Right ventricle myocardium inferior (tissue), 1 donor: Measurements from ENCODE around the gene HIKESHI. TPM values are rescaled to one million over a fixed set of nuclear protein-coding genes. Genes with fewer than 3 reads are reported as not detected.

Experiments used
- ATAC-seq: fragments of 200-7000 bp; cut with Tn5 transposase; one replicate; pipeline ENCODE4 v1.9.1; 2020; ENCODE audit warnings: mild to moderate bottlenecking, moderate library complexity
- DNase-seq: peaks from one replicate; pipeline ENCODE4 v3.0.0; 2021; ENCODE audit errors: missing footprints
- intact Hi-C: fragments of 100-400 bp; cut with DNase I; formaldehyde crosslinking; loops from one replicate; pipeline ENCODE4 v1.11.0; 2022
- total RNA-seq: library from RNA; stranded (reverse); fragmentation: NEBNext Ultra II Directional; extraction: Animal tissue kit (Norgen Biotek cat#: 25700); gene quantifications from one replicate; pipeline ENCODE4 v1.2.1, GENCODE V29; 2021
- donor health status: DM: no; HTN: yes; CAD: no; lungs with severe emphysema.

The HIKESHI gene
- total RNA-seq, 1 donor from 2014 or later, result 51.5 TPM

GRCh38 chr11:86365546-86365945 lies 63.5 kb downstream of the HIKESHI start:
- ATAC-seq (no peak), DNase-seq (no peak)
- intact Hi-C loops, result no loop called here

DNA sequence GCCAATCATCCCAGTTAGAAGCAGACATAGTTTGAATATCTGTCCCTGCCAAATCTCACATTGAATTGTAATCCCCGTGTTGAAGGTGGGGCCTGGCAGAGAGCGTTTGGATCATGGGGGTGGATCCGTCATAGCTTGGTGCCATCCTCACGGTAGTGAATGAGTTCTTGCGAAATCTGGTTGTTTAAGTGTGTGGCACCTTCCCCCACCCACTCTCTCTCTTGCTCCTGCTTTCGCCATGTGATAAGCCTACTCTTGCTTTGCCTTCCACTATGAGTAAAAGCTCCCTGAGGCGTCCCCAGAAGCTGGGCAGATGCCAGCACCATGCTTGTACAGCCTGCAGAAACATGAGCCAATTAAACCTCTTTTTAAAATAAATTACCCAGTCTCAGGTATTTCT lies 67.6 kb downstream of the HIKESHI start:
- DNase-seq (no peak), ATAC-seq (no peak)
- intact Hi-C loops, result no loop called here

- no peak for DNase-seq
- intact Hi-C loops, result no loop called here
- ATAC-seq, result no peak
Measured at GRCh38 chr11:86370171-86370570, 68.1 kb downstream of the HIKESHI start.

- ATAC-seq, result no peak
- DNase-seq, result no peak
- intact Hi-C loops, result no loop called here
Measured at GRCh38 chr11:86370922-86371594, 69.0 kb downstream of the HIKESHI start.

GRCh38 chr11:86372041-86372440 lies 70.0 kb downstream of the HIKESHI start:
- intact Hi-C loops, result no loop called here
- ATAC-seq, result no peak

DNA sequence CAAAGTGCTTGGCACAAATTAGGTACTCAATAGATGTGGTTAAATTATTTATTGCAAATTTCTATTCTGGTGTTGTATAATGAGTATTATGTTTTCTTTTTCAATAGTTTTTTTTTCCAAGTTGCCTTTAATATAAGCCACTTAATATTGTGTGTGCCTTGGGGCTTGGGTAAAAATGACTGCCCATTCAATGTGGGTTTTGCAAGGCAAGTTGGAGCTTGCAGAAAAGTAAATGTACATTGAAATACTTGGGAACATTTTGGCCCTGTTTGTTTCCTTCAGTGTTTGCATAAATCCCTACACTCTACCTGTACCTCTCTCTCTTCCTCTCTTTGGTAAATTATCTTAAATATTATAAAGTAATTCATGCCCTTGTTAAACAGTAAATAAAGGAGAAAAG lies 70.5 kb downstream of the HIKESHI start:
- intact Hi-C loops, result no loop called here
- ATAC-seq, result no peak
- no peak for DNase-seq

More at GRCh38 chr11:86372041-86372440, 70.0 kb downstream of the HIKESHI start:
- no peak for DNase-seq

GRCh38 chr11:86374069-86374468 lies 72.0 kb downstream of the HIKESHI start:
- DNase-seq, result no peak
- no peak for ATAC-seq
- intact Hi-C loops, result no loop called here

DNA sequence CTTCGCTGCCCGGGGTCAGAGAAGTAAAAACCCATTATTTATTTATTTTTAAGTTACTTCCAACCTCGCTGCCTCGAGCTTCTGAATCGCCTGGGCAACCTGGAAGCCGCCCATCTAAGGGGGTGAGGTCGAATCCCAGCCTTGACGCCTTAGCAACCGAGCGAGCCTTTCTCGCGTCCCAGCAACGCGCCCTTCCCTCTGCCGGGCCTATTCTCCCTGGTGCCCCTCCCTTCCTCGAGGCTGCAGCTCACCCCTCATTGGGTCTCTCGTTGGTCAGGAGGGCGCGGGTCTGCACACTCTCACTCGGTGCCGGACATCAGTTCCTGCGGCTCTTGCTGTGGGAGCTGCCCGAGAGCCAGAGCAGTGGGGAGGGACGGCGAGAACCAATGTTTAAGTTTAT lies 72.5 kb downstream of the HIKESHI start, which contains the start of gene CCDC81:
CCDC81 (plus strand) TSS at position 302 of the 400 bp plus-strand sequence. CDS start 277 bp downstream, outside the sequence.
- ATAC-seq (no peak), DNase-seq (no peak)
- intact Hi-C loops, result no loop called here

GRCh38 chr11:86377972-86378371 lies 75.9 kb downstream of the HIKESHI start:
- no peak for DNase-seq
- no peak for ATAC-seq
- intact Hi-C loops, result no loop called here

GRCh38 chr11:86380295-86381059 lies 78.4 kb downstream of the HIKESHI start:
- DNase-seq (no peak), ATAC-seq (no peak)
- intact Hi-C loops, result no loop called here

GRCh38 chr11:86383041-86383955 lies 81.3 kb downstream of the HIKESHI start:
- DNase-seq, result no peak
- intact Hi-C loops, result no loop called here
- no peak for ATAC-seq

GRCh38 chr11:86386283-86386682 lies 84.2 kb downstream of the HIKESHI start:
- no peak for ATAC-seq
- intact Hi-C loops, result no loop called here

DNA sequence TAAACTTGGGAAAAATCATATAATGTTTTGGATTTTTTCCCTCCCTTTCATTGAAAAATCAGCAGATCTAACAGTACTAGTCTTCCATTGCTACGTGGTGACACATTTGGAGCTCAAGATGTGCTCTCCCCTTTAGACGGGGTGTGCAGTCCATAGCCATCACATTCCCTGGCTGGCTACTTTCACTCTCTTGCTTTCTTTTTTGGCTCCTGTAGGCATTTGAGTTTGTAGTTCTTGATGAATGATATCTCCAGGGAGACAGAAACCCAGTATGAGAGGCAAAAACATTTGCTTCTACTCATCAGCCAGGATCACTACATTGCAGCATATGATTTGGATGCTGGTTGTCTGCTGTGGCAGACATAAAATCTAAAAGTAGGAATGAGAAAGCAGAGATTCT lies 84.7 kb downstream of the HIKESHI start:
- DNase-seq (no peak), ATAC-seq (no peak)
- intact Hi-C loops, result no loop called here

More at GRCh38 chr11:86386283-86386682, 84.2 kb downstream of the HIKESHI start:
- no peak for DNase-seq

GRCh38 chr11:86388198-86388597 lies 86.2 kb downstream of the HIKESHI start:
- no peak for DNase-seq
- intact Hi-C loops, result no loop called here
- no peak for ATAC-seq

GRCh38 chr11:86390487-86390886 lies 88.4 kb downstream of the HIKESHI start:
- intact Hi-C loops, result no loop called here
- DNase-seq (no peak), ATAC-seq (no peak)

DNA sequence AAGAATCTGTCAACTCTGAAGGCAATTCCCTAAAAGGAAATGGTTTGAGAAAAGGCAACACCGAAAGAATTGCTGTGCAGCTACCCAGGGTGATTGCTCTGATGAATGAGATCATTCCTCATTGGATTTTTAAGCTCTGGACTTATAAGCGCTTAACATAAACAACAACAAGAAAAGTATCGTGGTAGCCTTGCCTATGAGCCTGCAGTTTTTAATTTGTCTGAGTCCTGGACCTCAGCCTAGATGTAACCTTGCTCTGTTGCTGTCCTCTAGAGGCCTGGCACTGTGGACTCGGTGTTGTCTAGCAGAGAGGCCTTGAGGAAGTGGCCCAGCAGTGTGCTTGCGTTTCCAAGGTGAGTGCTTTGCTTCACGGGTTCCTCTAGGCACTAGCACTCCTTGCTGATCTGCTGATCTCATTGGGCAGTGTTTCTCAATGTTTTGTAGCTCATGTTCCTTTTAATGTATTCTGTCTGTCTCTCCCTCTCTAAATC lies 93.1 kb downstream of the HIKESHI start:
- intact Hi-C loops, result no loop called here
- peak; percentile 65 for DNase-seq
- no peak for ATAC-seq
